Neutrophil (primary cell): ENCODE results near the gene STAB2.

Experiments used
- H3K27ac ChIP-seq: fragments of 200-600 bp; sonication (generic); 2 replicates; pipeline ENCODE4 v1.5.1; 2016; ENCODE audit warnings: mild to moderate bottlenecking, moderate library complexity
- H3K27me3 ChIP-seq: fragments of 200-600 bp; sonication (generic); 2 replicates; pipeline ENCODE4 v1.6.0; 2016; ENCODE audit warnings: mild to moderate bottlenecking
- H3K36me3 ChIP-seq: fragments of 200-600 bp; sonication (generic); 2 replicates; pipeline ENCODE4 v1.5.1; 2017
- H3K4me1 ChIP-seq, 2 experiments: fragments of 200-600 bp in 1 of 2; sonication (generic) in 1 of 2; 1 replicate in 1 of 2; 2 replicates in 1 of 2; pipeline versions ENCODE4 v1.5.1 to v1.6.1; 2013 to 2016; ENCODE audit warnings: low read depth in 1 of 2, low read length in 1 of 2, mild to moderate bottlenecking in 1 of 2, moderate library complexity in 1 of 2; ENCODE audit not compliant: control insufficient read depth in 1 of 2, insufficient read depth in 1 of 2
- H3K4me3 ChIP-seq, 2 experiments: fragments of 200-600 bp in 1 of 2; sonication (generic) in 1 of 2; 1 replicate in 1 of 2; 2 replicates in 1 of 2; pipeline ENCODE4 v1.5.1; 2013 to 2016; ENCODE audit warnings: low read depth in 1 of 2, low read length in 1 of 2, mild to moderate bottlenecking in 1 of 2, moderate library complexity in 1 of 2
- H3K9me3 ChIP-seq: fragments of 200-600 bp; sonication (generic); 2 replicates; pipeline ENCODE4 v1.5.1; 2016
- TF ChIP-seq, protein P1 (sequence below): fragments of 200-600 bp; sonication (generic); IDR thresholded peaks from 2 replicates; pipeline ENCODE4 v1.5.1; 2016; ENCODE audit warnings: antibody characterized with exemption

The STAB2 gene

DNA sequence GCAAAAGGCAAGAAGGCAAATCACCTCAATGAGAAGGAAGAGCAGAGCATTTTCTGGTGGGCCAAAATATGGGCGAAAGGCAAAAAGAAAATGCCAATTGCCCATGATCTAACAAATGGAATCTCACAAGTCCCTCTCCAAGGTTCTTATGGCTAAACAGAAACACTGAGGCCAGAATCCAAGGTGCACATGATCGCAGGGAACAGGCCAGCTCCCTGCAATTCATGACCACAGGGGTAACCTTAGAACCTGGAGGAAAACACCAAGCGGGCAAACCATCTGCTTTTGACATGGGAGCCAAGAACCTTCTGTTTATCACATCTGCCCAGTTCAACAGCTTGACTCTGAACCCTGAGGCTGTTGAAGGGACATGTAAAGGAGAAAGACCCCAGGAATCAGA lies 193.9 kb downstream of the STAB2 start:
- peaks cover 71% of the 10 kb centered on the region for H3K36me3 ChIP-seq
- no peak overlapping the region for H3K4me3 ChIP-seq
- TF ChIP-seq, protein P1, sequence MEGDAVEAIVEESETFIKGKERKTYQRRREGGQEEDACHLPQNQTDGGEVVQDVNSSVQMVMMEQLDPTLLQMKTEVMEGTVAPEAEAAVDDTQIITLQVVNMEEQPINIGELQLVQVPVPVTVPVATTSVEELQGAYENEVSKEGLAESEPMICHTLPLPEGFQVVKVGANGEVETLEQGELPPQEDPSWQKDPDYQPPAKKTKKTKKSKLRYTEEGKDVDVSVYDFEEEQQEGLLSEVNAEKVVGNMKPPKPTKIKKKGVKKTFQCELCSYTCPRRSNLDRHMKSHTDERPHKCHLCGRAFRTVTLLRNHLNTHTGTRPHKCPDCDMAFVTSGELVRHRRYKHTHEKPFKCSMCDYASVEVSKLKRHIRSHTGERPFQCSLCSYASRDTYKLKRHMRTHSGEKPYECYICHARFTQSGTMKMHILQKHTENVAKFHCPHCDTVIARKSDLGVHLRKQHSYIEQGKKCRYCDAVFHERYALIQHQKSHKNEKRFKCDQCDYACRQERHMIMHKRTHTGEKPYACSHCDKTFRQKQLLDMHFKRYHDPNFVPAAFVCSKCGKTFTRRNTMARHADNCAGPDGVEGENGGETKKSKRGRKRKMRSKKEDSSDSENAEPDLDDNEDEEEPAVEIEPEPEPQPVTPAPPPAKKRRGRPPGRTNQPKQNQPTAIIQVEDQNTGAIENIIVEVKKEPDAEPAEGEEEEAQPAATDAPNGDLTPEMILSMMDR = no peak
- no peak overlapping the region for H3K27ac ChIP-seq
- H3K9me3 ChIP-seq = no peaks in the 10 kb centered on the region
- no peaks in the 10 kb centered on the region for H3K27me3 ChIP-seq
- no peaks in the 10 kb centered on the region for H3K4me1 ChIP-seq

DNA sequence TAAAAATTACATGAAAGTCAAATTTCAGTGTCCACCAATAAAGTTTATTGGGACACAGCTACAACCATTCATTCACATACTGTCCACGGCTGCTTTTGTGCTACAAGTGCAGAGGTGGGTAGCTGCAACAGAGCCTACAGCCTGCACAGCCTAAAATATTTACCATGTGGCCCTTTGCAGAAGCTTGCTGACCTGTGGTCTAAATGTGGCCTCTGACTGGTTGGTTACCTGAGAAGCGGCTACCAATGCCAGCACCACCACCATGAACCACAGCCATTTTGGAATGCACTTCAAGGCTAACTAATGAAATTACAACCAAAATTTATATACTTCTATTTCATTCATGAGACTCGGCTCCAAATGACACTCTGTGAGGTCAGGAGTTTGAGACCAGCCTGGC lies 195.3 kb downstream of the STAB2 start:
- H3K4me3 ChIP-seq = no peak overlapping the region
- H3K27ac ChIP-seq = no peak overlapping the region
- H3K36me3 ChIP-seq = peaks cover 62% of the 10 kb centered on the region
- TF ChIP-seq, protein P1 = no peak
- no peaks in the 10 kb centered on the region for H3K4me1 ChIP-seq
- H3K9me3 ChIP-seq = no peaks in the 10 kb centered on the region
- no peaks in the 10 kb centered on the region for H3K27me3 ChIP-seq

DNA sequence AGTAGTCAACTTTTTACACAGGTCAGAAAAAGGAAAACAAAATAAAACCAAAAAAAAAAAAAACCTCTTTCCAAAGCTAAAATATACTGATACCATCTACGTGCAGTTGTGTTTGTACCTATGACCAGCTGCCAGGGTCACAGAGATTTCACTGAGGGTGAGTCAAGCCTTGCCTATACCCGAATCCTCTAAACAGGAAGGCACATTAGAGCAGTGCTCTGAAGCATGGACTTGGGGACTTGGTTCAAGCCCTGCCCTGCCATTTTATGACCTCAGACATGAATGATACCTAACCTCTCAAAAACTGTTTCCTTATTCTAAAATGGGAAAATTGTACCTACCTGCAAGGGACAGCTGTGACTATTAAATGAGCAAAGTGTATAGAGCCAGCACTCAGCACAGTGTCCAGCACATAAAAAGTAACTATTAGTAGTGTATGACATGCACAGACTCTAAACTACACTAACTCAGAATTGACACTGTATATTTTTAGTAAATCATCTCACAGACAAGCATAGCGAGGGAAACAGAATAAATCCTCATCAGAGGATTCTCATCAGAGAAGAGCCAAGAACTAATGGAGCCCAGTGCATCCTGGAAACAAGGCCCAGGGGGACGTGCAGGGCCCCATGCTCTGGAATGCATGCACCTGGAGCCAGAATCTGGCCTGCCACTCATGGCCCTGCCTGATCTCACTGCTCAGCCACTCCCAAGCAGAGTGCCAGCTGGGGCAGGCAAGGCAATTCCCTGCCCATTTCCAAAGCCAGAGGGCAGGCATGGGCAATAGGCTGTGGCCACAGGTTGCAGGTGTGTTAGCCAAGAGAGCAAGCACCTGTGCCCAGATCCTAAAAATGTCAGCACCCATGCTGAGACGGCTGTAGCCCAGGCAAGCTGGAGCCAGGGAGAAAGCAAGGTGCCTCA lies 196.9 kb downstream of the STAB2 start:
- peaks cover 54% of the 10 kb centered on the region for H3K36me3 ChIP-seq
- no peaks in the 10 kb centered on the region for H3K9me3 ChIP-seq
- H3K4me3 ChIP-seq = no peak overlapping the region
- H3K27ac ChIP-seq = no peak overlapping the region
- TF ChIP-seq, protein P1 = no peak
- H3K4me1 ChIP-seq = no peaks in the 10 kb centered on the region
- no peaks in the 10 kb centered on the region for H3K27me3 ChIP-seq

DNA sequence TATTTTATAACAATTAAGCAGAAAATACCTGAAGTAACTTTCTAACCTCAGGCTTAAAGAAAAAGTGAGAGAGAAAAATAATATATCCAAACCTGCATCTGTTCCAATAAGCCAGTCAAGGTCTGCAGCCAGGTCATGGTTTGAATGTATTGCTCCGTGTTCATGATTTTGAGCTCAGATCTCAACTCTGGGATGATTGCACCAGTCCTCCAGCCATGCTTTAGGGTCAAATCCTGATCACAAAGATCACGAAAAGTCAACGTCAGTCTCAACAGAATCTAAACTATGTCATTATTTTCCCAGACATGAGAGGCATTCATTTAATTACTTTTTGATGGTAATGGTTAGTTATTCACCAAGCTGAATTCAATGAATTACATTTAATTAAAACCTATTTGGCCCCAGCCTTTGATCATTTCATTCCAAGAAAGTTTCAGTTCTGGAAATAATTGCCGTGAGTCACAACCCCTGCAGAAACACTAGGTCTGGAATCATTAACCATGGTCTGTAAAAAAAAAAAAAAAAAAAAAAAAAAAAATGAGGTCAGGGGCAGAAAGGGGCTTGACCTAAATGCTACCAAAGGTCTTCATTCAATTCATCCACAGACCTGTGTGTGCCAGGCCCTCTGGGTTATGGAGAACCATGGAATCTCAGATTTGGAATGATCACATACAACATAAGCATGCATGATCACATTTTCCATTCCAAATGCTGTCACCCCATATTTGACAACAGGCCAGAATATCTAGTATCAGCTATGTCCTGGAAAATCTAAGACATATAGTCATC lies 198.4 kb downstream of the STAB2 start:
- H3K27me3 ChIP-seq = no peaks in the 10 kb centered on the region
- TF ChIP-seq, protein P1 = no peak
- H3K9me3 ChIP-seq = no peaks in the 10 kb centered on the region
- no peak overlapping the region for H3K27ac ChIP-seq
- no peaks in the 10 kb centered on the region for H3K4me1 ChIP-seq
- peaks cover 42% of the 10 kb centered on the region for H3K36me3 ChIP-seq
- no peak overlapping the region for H3K4me3 ChIP-seq

DNA sequence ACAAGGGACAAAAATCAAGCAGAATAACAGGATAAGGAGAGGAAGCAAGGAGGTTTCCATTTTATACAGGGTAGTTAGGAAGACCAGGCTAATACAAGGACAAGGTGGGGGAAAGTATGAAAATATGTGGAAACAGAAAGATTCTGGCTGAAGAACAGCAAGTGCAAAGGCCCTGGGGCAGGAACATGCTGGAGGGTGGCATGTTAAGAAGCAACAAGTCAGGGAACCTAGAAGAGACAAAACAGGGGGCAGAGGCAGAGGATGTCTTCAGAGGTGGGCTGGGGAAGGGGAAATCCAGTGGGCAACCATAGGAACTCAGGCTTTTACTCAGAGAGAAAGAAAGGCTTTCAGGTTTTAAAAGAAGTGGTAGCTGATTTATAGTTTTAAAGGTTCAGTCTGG lies 199.1 kb downstream of the STAB2 start:
- H3K36me3 ChIP-seq = peaks cover 38% of the 10 kb centered on the region
- H3K27me3 ChIP-seq = no peaks in the 10 kb centered on the region
- H3K9me3 ChIP-seq = no peaks in the 10 kb centered on the region
- H3K27ac ChIP-seq = no peak overlapping the region
- H3K4me3 ChIP-seq = no peak overlapping the region
- TF ChIP-seq, protein P1 = no peak
- no peaks in the 10 kb centered on the region for H3K4me1 ChIP-seq
